Fibroblast of skin of left biceps (primary cell): ENCODE data around the gene IER3.

ENCODE experiments used
- DNase-seq, 2 experiments: peaks; one replicate each; pipeline ENCODE4 v3.0.0-alpha.2; 2013; ENCODE audit warnings: low read depth in 2 of 2

The IER3 gene

DNA sequence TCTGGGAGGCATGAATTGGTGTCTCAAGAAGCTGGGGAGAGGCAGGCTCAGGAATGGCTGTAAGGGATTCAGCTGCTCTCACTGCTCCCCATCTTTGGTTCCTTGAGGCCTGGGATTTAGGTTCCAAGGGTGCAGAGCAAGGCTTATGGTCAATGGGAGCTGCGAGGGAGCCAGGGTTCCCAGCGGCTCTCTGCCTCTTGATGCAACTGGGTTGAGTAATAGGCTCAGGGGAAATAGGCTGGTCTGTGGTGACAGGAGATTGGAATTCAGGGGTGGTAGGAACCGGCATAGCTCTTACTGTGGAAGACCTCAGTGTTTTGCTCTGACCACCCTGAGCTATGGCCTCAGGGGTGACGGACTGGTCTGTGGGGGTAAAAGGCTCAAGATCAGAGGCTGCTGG lies 40.5 kb downstream of the IER3 start:
- no peak for DNase-seq

DNA sequence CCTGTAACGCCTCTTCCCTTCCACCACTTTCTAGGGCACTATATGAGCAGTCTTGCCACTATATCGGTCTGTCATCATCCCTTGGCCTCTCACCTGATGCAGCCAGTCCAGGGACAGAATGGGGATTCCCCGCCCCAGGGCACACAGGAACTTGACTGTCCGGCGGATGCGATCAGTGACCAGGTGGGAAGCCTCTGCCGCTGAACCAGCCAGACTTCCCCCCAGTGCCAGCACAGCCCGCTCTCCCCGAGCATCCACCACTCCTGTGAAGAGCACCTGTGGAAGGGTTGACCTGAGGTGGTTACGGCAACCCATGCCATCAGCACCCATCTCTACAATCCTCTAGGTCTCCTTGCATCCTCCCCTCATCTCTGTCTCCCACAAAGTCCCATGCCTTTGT lies 41.3 kb downstream of the IER3 start:
- no peak for DNase-seq

DNA sequence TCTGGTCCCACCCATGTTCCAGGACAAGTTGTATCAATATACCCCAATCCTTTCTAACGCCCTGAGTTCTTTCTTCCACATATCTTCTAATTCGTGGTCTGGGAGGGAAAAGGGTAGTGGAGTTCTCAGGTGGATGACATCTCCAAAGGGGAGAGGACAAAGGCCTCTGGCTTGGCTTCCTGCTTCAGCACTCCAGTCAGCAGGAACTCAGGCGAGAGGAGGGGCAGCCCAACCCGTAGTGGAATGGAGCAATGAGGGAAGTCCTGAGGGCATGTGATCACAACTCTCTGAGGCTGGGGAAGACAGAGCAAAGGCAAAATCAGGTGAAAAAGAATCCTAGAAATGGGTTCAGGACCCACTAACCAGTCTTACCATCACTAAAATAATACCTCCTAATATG lies 44.0 kb downstream of the IER3 start:
- DNase-seq, result no peak

DNA sequence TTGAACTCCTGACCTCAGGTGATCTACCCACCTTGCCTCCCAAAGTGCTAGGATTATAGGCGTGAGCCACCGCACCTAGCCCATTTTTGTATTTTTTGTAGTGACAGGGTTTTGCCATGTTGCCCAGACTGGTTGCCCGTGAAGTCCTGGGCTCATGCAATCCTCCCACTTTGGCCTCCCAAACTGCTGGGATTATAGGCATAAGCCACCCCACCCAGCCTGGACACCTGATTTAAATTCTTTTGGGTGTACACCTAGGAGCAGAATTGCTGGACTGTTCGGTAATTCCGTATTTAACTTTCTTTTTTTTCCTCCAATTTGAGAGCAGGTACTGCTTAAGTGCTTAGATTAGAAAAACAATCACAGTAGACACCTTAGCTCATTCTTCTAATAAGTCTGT lies 47.9 kb downstream of the IER3 start:
- no peak for DNase-seq
